RWPE1 (cell line): ENCODE data around the gene SDF4.
A peak's percentile ranks its signal among the peaks of the same experiment; 100 is the strongest.

Experiments
- CTCF ChIA-PET: fragments of 350-600 bp; sonication (Branson Sonifier 250); formaldehyde crosslinking; extraction: SDS; loops from one replicate; lab custom pipeline; 2021; lab: Yijun Ruan, JAX
- POLR2A ChIA-PET: fragments of 400-600 bp; formaldehyde crosslinking; extraction: SDS; loops from one replicate; lab custom pipeline; 2020; ENCODE audit warnings: antibody characterized with exemption; ENCODE audit not compliant: low non-redundant PET; lab: Yijun Ruan, JAX
- DNase-seq: peaks from one replicate; pipeline ENCODE4 v3.0.0; 2012; ENCODE audit warnings: low spot score
- H3K27ac ChIP-seq: fragments of 450-650 bp; 2 replicates; pipeline ENCODE4 v1.5.1; 2017
- CTCF ChIP-seq: fragments of 450-650 bp; conservative IDR thresholded peaks from 2 replicates; pipeline ENCODE4 v1.5.1; 2017; ENCODE audit warnings: low read depth, mild to moderate bottlenecking

SDF4 gene

GRCh38 chr1:1262071-1262470, 30.3 kb upstream of the SDF4 start:
- DNase-seq = no peak
- POLR2A ChIA-PET = no interaction called here
- CTCF ChIA-PET = interaction anchor here (0.7 kb wide), 1 partner anchor 15 kb away, joined by 5 read pairs; no protein-coding TSS in a partner anchor
- H3K27ac ChIP-seq = peak overlapping the region; percentile 18
- TF ChIP-seq CTCF = no peak

DNA sequence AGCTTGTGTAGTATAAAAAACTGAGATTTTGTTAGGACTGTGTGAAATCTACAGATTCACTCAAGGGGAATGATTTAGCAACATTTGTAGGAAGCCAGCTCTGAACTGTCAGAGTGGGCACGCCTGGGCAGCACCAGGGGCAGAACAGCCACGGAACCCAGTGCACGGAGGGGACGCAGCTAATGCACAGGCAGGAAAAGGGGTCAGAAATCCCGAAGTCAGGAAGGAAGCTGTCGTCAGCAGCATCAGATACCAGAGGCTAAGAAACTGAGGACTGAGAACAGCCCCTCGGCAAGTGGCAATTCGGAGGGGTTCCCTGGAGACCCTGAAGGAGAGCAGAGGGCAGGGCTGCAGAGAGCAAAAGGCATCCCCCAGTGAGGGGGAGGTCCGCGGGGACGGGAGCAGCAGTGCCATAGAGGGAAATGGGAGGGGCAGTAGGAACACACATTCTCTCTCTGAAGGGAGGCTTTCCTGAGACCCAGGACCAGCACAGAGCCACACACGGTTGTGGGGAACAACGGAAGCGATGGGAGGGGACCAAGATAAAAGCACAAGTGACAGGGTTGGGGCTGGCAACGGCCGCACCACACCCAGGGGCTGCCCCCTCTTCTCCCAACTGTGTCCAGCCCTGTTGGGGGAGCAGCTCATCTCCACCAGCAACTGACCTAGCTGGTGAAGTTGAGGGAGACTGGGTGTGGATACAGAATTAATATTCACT, 29.2 kb upstream of the SDF4 start:
- H3K27ac ChIP-seq = peak overlapping the region; percentile 67
- ChIA-PET CTCF (interaction anchor here (0.6 to 0.8 kb wide), 2 partner anchors 139 to 244 kb away, joined by 3 to 6 read pairs; no protein-coding TSS in a partner anchor), POLR2A (interaction anchor here (0.7 kb wide), 1 partner anchor 271 kb away, joined by 3 read pairs; no protein-coding TSS in a partner anchor)
- no peak for TF ChIP-seq CTCF
- DNase-seq = no peak

DNA sequence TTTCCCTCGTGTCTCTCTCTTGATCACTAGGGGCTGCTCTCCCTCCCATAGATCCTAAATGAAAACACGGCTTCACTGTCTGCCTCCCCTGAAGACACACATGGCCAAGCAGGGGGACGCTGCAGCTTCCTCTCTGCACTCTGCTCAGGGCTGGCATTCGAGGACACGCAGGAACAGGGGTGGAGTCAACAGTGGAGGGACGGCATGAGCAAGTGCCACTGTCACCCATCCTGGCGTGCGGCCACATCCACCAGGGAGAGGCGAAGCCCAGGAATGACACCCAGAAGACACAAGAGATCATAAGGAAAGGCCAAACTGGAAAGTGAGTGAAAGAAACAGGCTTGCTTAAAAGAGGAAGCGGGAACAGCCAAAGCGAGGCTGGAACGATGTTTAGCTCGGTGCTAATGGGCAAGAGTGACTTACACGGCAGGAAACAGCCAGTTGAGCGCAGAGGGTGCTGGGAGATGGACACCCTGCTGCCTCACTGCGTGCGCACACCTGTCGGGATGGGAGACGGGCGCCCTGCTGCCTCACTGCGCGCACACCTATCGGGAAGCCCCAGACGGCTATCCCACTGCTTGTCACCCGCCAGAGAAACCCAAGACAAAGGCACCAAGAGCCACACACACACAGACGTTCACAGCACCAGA, 28.3 kb upstream of the SDF4 start:
- ChIA-PET POLR2A (no interaction called here), CTCF (interaction anchor here (0.6 kb wide), 1 partner anchor 245 kb away, joined by 6 read pairs; no protein-coding TSS in a partner anchor)
- peak overlapping the region; percentile 67 for H3K27ac ChIP-seq
- DNase-seq = no peak
- no peak for TF ChIP-seq CTCF

- POLR2A ChIA-PET = no interaction called here
- peak overlapping the region; percentile 67 for H3K27ac ChIP-seq
- CTCF ChIA-PET = no interaction called here
- no peak for TF ChIP-seq CTCF
- no peak for DNase-seq
Observed at GRCh38 chr1:1259540-1259939, 27.7 kb upstream of the SDF4 start.

DNA sequence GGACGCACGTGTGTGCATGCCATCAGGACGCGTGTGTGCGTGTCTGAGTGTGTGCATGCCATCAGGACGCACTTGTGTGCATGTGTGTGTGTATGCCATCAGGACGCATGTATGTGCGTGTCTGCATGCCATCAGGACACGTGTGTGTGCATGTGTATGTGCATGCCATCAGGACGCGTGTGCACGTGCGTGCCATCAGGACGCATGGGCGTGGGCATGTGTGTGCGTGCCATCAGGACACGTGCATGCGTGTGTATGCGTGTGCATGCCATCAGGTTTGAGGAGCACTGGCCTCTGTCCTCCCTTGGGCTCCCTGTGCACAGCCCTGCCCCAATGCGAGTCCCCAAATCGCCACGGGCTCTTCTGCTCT, 27.3 kb upstream of the SDF4 start:
- ChIA-PET POLR2A (no interaction called here), CTCF (no interaction called here)
- H3K27ac ChIP-seq = peak overlapping the region; percentile 67
- DNase-seq = no peak
- TF ChIP-seq CTCF = no peak

DNA sequence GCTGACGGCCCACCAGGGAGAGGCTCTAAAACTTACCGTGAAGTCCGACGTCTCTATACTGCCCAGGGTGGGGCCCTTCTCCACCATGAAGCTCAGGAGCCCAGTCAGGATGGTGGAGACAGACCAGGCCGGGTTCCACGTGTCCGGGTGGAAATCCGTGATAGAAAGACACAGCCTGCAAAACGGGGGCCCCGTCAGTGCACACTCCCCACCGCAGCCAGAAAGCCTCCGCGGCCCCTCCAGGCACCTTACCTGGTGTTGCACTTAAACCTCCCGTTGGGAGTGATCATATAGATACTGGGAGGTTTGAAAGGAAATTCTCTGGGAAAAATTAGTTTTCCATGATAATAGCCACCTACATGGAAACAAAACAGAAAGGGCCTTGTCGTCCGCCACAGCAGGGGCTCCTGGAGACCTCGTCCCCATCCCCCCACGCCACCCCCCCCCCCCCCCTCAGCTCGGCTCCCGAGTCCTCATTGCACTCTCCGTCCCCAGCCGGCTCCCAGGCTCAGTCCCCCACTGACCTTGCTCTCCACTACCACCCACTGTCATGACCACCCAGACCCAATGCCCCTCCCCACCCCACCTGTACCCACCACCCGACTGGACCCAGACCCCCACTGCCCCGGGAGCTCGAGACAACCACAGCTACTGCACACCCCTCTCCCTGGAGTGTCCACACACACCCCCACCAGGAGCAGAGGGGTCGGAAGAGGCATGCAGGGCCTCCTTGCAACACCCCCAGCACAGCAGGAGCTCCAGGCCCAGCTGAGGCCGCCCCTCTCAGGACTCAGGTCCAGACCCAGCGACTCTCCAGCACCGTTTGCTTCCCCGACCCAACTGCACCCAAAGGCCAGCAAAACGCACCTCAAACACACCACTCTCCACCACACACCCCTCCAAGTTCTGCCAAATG, 25.4 kb upstream of the SDF4 start:
- H3K27ac ChIP-seq = peak overlapping the region; percentile 86
- TF ChIP-seq CTCF = no peak
- DNase-seq = no peak
- POLR2A ChIA-PET = interaction anchor here (0.7 kb wide), 1 partner anchor 22 kb away, joined by 6 read pairs; no protein-coding TSS in a partner anchor
- CTCF ChIA-PET = interaction anchor here (0.6 to 0.7 kb wide), 2 partner anchors 37 to 43 kb away, joined by 3 to 5 read pairs; no protein-coding TSS in a partner anchor
